Tongue (tissue), 2 donors: Measurements from ENCODE around the gene ADAT3. TPM values are rescaled to one million over a fixed set of nuclear protein-coding genes. Genes with fewer than 3 reads are reported as not detected.
A peak's percentile ranks its signal among the peaks of the same experiment; 100 is the strongest.

Experiments used
- DNase-seq: peaks from one replicate; pipeline ENCODE4 v3.0.0-alpha.2; 2015
- total RNA-seq: library from RNA; depleted of rRNA; stranded (reverse); fragments of >200 nt; gene quantifications from one replicate; pipeline ENCODE4 v1.2.3, GENCODE V29; 2014

Gene ADAT3
- total RNA-seq, 1 donor from 2014 or later: 2.8 TPM

DNA sequence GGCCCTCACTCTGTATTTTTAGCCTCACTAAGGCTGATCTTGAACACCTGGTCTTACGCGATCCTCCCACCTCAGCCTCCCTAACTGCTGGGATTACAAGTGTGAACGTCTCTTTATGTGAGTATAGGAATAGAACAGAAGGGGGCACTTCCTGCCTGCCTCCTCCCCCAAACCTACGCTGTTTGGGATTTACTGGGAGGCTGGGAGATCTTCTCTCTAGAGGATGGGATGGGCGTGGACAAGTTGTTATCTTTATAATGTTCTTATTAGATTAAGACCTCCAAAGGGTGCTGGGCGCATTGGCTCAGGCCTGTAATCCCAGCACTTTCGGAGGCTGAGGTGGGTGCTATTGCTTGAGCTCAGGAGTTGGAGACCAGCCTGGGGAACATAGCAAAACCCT is 32.9 kb downstream of the ADAT3 start:
- no peak for DNase-seq

DNA sequence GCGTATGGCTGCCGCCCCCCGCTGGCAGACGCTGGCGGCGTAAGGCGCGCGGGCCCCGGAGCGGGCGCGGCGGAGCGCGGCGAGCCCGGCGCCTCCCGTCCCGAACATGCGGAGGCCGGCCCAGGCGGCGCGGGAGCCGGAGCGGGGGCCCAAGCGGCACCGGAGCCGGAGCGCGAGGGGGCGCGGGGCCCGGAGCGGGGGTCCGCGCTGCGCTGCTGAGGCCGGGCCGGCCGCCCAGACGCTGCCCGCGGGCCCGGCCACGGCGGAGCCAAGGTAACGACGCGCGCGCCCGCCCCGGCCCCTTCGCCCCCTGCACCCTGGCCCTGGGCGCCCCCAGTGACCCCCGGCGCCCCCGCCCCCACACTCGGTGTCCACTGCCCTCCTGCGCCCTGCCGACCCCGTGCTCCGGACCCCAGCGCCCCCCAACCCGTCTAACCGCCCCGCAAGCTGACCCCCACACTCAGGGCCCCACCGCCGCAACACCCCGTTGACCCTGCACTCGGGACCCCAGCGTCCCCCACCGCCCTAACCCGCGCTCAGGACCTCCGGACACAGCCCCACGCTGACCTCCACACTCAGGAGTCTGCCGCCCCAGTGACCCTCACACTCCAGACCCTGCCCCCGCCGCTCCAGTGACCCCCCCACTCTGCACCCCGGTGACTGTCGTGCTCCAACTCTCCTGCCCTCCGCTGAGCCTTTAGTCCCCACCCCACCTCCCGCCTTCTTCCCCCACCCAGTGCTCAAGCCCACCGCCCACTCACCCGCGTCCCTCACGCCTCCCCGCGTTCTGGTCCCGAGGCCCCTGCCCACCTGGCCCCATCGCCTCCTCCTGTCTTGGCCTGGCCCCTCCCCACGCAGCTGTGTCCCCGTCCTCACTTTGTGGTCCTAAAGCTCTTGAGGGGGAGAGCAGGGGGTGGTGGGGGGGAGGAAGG is 36.2 kb downstream of the ADAT3 start, which contains the start of gene CSNK1G2:
TSS of gene CSNK1G2 (plus strand) at position 27 of the 932 bp plus-strand sequence. CDS start 28,601 bp downstream, outside the sequence.
- DNase-seq: no peak

DNA sequence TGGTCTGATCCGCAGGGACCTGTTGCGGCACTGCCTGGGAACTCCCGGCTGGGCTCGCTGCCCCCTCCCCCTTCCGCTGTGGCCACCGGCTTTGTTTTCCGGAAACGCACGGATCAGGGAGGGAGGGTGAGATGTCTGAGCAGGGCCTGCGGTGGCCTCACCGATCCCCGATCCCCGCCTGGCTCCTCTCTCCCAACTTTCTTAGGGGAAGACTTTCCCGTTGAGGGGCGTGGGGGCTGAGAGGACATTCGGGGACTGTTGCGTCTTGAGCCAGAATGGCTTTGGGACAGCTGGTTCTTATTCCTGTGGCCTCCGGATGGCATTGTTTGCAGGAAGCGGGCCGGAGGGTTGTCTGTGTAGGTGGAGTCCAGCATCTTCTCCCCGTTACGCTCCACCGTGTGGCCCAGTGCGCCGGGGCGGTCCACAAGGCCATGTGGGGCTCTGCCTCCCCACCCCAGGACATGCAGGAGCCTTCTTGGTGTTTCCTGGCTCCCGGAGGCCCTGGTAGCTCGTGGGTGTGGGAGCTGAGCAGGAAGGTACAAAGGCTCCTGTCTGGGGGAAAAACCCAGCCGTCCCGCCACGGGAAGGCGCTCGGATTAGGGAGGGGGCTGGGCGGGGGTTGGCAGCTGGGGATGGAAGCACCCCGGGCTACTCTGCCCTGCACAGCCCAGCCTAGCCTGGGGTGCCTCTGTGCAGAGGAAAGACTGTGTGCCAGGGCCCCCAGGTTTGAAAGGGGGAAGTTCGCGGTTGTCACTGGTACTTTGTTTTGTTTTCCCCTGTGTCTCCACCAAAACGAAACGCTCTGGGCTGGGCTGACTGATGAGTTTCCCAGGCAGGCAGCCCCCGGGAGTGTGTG is 37.1 kb downstream of the ADAT3 start:
- peak; percentile 75 for DNase-seq

DNA sequence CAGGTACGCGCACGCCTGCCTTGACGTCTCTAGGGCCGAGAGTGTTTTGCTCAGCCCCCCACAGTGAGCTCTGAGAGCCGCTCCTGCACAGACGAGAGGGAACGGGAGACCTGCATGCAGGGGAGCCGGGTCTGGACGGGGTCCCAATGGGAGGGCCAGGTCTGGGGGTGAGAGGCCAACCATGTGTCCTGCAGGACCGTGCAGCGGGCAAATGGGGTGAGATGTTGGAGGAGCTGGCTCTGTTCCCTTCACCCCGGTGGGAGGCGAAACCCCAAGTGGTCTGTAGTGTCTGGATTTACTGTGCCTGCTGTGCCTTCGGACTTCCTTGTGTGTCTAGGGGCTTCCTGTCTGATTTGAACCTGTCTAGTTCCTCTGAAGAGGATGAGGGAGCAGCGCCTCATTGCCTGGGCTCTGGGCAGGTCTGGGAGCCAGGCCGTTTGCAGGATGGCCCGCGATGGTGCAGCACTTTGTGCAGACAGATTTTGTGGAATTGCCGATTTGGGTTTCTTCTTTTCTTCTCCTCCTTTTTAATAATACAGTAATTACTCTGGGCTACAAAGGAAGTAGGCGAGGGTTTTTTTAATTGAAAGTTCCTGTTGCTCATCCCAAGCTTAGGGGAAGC is 37.8 kb downstream of the ADAT3 start:
- DNase-seq: no peak

DNA sequence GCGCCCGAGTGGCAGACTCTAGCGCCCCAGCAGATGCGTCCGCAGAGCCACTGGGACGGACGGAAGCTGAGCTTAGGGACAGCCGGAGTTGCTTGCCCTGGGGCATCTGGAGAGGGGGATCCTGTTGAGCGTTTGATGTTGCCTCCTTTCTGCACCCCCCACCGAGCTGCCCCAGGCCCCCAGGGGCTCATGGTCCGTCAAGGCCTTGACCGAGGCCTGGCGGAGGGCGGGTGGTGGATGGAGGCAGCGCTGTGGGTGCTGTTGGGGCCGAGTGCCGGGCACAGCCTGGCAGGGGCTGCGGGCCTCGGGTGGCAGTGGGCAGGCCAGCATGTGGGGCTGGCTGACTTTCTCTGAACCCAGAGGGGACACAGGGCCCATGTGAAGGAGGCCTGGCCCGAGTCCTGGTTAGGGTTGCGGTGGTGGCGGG is 38.5 kb downstream of the ADAT3 start:
- DNase-seq: no peak

DNA sequence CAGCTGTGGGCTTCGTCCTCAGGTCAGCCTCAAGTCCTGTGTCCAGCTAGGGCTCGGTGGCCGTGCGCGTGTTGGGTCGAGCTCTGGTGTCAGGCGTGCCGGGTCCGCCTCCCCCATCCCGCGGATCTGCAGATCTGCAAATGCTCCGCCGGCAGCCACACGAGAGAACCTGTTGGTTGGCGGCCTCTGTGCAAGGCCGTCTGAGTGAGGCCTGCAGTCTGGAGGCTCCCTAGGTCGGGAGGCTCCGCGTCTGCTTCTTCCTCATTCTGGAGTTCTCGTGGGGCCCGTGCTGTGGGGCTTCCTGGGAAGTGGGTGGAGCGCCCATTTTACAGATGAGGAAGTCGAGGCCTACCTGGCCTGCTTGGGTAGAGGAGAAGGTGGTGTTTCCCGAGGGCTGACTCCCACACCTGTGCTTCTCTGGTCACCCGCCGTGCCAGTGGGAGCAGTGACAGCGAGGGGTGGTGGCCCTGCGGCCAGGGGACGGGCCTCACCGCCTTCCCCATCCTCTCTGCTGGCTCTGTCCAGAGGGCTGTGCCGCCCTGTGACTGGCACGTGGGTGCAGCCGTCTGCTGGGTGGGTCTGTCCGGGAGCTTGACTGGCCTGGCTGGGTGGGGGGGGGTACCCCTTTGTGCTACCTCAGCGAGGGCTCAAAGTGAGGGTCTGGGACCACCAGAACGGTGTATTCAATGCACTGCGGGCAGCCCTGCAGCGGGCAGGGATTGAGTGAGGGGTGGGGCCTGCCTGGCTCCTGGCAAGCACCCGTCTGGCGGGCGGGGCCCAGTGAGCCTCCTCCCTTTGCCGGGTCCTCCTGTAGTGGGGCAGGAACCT is 39.1 kb downstream of the ADAT3 start:
- DNase-seq: no peak

DNA sequence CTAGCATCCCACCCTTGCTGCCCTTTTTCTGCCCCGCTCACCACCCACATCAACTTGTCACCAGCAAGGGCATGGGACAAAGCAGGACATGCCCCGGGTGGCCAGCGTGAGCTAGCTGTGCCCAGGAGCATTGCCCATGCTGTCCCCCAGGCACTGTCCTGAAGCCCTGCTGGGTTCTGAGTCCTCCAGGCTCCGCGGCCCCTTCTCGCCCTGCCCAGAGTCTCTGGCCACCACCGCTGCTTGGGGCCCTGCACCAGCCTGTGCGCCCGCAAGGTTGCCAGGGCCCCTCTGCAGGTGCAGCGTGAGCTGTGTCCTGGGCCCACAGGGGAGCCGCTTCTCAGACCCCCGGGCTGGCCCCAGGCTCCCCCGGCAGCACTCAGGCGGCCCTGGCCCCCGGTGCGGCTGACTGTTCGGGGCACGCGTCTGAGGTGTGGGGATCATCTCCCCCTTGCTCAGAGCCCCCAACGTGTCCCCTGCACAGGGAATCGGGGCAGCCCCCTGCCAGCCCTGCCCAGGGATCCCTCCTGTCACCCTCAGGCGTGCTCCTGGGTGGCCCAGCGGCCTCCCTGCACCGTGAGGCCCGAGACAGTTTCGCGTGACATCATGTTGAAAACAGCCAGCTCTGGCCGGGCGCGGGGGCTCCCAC is 39.8 kb downstream of the ADAT3 start:
- DNase-seq: no peak

DNA sequence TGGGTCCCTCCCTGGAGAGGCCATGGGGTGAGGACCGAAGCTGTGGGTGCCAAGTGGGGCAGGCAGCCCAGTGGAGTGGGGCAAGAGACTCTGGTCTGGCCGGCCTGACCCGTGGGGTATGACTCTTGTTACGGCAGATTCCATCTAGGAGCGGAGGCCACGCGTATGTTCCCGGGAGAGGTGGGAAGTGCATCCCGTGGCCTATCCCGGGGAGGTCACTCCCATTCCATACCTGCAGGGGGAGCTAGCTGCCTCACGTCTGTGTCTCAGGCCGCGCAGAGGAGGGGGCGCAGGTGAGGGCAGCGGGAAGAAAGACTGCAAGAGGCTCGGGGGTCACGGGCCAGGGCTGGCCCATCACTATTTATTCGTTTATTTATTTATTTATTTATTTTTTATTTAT is 40.7 kb downstream of the ADAT3 start:
- DNase-seq: peak; percentile 49

DNA sequence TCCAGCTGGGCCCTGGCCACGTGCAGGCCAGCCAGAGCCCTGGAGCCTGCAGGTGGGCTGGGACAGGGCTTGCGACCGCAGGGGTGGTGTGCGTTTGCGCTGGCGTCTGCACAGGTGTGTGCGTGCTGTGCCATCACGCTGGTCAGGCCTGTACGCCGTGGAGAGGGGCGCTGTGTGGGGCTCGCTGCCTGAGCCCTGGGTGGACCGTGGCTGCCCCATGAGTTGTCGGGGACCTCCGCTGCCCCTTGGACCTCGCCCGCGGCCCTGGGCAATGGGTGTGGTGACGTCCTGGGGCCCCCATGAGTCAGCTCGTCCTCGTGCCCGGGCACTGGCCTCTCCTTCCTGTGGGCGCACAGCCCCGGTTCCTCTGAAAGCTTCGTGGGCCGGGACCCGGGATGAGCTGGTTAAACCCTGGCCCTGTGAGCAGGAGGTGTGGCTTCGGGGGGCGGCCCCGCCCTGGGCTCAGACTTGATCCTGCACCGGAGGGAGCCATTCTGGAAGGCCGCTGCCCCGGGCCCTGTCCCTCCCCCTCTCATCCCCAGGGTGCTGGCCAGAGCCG is 42.5 kb downstream of the ADAT3 start:
- no peak for DNase-seq

DNA sequence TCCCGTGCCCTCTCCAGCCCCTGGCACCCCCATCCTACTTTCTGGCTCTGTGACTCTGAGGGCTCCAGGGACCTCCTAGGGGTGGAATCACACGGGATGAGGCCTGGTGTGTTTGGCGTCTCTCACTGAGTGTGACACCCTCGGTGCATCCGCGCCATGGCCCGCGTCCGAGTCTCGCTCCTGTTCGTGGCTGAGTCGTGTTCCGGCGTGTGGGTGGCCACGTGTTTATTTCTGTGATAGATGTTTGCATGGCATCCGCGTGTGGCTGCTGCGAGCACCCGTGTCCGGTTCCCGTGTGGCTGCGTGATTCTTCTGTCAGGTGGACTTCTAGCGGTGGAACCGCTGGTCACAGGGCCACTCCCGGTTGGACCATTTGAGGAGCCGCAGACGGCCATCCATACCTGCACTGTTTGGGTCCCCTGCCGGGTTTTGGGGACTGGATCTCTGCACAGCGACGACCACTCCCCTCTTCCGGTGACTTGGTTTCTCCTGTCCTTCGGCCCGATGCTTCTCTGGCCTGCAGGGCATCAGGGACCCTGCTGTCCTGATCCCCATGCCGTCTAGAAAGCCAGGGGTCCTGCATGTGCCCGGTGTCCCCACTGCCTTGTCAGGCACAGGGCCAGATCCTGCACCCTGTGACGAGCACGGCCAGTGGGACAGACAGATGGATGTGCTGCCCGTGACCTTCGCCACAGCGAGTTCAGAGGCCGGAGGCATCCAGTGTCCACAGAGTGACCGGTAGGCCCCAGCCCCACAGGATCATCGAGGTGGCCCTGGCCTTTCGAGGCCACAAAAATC is 44.3 kb downstream of the ADAT3 start:
- no peak for DNase-seq

DNA sequence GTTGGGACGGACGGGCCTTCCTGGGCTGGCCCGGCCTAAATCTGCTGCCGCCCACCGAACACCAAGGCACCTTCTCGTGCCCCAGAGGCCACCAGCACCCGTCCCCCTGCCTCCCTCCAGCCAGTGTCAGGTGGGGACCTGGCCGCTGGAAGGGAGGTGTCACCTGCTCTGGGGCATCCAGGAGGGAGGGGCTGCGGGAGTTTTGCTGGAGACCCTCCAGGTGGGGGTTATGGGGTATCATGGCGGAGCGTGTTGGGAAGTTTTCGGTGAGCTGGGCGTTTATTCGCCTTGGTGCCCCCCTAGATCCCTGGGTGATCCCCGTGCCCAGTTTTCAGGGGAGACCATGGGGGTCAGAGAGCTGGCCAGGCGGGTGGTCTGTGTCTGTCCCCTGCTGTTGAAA is 45.4 kb downstream of the ADAT3 start:
- no peak for DNase-seq

DNA sequence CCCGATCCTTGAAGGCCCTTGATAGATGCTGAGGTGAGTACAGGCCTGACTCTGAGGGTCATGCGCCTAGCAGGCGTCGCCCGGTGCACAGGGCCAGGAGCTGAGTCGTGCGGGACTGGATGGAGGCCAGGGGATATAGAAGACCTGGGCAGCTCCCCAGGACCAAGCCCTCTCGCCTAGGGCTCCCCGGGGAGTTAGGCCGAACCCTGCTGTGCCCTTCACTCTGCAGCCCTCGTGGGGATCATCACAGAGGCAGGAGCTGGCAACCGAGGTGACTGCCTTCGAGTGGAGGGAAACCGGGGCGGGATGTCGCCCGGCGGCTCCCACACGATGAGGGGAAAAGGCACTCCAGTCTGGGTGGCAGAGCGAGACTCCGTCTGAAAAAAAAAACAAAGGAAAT is 47.4 kb downstream of the ADAT3 start:
- no peak for DNase-seq

DNA sequence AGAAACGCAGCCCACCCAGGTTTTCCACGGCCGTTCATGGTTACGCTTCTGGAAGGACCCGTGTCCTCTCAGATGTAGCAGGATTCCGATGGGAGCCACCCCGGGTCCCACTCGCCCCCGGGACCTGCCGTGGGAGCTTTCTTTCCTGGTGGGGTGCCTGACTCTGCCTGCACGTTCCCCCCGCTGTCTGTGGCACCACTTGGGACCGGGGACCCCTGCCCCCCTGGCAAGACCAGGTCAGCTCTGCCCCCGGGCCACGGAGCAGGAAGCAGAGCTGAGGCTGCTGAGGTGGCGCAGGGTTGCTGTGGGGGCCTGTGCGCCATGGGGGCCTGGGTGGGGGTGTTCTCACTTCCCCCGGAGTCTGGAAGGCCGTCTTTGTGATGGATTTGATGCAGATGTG is 47.8 kb downstream of the ADAT3 start:
- DNase-seq: no peak

DNA sequence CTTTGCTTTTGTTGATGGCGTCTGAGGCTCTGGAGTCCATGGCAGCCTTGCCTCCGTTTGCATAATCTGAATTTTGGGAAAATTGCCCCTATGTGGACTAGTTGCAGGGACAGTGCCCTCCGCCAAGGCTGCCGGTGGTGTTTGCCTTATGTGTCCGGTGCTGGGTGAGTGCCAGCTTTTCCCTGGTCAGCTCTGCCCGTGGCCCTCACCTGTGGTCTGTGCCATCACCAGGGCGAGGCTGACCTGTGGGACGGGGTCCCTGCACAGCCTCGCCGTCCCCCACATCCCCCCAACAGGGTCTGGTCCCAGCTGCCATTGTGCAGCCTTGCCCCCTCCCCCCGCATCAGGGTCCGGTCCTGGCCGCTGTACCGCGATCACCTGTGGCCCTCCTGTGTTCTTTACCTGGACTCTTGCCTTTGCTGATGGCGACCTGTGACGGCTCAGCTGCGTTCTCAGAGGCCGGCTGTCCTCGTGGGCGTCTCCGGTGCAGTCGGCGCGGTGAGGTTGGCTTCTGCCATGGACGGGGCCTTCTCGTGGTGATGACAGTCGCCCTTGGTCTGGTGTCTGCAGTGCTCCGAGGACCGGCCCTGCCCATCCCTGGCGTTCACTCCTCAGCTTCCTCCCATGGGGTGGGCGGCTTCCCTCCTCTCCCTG is 48.4 kb downstream of the ADAT3 start:
- no peak for DNase-seq

DNA sequence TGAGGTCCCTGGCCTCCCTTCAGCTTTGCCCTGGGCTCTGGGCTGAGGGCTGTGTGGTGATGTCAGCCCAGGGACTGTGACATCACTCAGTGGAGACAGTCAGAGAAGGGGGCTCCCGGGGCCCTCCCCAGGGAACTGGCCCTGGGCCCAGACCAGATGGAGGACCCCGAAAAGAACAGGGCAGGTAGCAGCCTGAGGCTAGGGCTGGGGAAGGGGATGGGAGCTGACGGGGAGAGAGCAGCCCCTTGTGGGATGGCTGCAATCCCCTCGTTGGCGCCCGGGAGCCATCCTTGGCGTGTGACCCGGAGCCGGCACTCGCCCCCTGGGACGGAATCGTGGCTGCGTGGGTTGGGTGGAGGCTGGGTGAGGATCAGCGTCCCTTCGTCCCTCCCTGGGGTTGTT is 49.3 kb downstream of the ADAT3 start:
- DNase-seq: no peak

DNA sequence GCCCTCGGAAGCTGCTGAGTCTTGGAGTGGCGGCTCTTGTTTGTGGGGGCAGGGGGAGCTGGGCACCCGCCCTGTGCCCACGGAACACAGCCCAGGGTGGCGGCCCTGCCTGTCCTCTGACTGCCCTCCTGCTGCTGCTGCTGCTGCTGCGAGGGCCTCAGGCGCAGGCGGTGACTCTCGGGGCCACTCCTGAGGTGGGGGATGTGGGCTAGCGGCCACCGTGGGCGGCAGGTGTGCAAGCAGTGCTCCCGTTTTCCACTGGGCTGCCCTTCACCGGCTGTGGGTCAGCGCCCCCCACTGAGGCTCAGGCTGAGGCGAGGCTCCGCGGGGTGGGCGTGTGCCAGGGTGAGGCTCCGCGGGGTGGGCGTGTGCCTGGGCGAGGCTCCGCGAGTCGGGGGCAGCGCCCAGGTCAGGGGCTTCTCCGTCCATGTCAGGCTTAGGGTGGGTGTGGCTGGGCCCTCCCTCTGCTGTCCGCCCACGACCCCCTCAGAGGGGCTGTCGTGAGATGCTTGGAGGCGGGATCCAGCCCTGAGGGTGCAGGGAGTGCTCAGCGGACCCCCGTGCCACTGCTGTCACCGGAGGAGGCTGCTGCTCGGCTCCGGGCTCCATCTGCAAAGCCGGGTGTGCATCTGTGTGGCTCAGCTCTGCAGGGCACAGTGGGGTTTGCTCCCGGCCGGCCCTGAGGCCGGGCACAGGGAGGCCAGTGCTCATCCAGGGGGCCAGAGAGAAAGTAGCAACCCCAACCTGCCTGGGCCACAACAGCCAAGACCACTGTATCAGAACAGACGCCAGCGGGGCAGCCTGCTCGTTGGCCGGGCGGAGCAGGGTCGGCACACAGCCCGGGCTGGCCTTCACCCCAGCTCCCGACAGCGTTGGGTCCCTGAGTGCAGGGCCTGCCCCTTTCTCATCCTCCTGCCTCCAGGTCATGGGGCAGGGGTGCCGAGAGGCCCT is 50.2 kb downstream of the ADAT3 start:
- DNase-seq: no peak

DNA sequence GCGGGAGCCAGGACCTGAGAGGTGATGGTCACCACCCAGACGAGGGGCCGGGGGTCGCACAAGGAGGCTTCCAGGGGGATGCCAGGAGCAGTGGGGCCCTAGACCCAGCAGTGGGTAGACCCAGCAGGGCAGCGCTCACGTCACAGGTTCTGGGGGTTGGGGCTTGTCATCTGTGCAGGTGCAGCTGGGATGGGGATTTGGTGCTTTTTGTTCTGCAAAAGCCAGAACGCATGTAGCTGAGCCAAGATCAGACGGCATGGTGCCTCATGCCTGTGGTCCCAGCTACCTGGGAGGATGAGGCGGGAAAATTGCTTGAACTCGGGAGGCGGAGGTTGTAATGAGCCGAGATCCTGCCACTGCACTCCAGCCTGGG is 50.9 kb downstream of the ADAT3 start:
- no peak for DNase-seq

DNA sequence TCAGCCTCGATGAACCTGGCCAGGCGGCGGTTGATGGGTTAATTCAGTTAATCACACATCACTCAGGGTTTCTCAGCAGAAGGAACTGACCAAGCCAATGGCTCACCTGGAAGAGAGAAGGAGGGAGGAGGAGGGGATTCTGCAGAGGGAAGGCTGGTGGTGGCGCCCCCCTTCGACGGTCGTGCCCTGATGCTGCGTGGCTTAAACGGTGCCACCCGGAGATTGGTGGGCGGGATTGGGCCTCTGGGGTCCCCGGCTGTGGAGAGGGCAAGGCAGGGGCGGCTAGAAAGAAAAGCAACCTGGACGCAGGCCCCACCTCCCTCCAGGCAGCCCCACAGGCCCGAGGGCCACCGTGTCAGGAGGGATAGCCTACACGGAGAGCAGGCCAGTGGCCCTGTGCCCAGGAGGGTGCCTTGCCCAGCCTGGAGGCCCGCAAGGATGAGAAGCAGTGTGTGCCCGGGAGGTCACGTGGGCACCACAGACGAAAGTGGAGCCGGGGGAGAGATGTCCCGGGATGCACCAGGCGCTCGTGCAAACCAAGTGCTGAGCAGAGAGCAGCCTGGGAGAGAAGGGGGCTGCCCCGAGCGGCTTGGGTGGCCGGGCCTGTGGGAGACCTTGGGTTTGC is 51.8 kb downstream of the ADAT3 start:
- no peak for DNase-seq
